Breast epithelium (tissue), 4 donors: ENCODE results near the gene PIK3IP1. TPM values are rescaled to one million over a fixed set of nuclear protein-coding genes. Genes with fewer than 3 reads are reported as not detected.

Experiments
- DNase-seq, 2 donors: peaks; one replicate each; pipeline ENCODE4 v3.0.0-alpha.2; 2019; ENCODE audit warnings: low spot score in 2 of 2
- H3K27ac ChIP-seq, 2 donors: fragments of 200-600 bp; sonication (generic) in 1 of 2; one replicate each; pipeline ENCODE4 v1.5.1; 2016 to 2019; ENCODE audit warnings: mild to moderate bottlenecking in 1 of 2
- H3K27me3 ChIP-seq, 2 donors: fragments of 200-600 bp; sonication (generic) in 1 of 2; one replicate each; pipeline versions ENCODE4 v1.5.1 to v1.6.0; 2017 to 2019; ENCODE audit warnings: control low read depth in 1 of 2, mild to moderate bottlenecking in 1 of 2
- H3K36me3 ChIP-seq: fragments of 200-600 bp; one replicate; pipeline ENCODE4 v1.5.1; 2019
- H3K4me1 ChIP-seq, 2 donors: fragments of 200-600 bp; sonication (generic); one replicate each; pipeline ENCODE4 v1.5.1; 2016 to 2019; ENCODE audit warnings: control low read depth in 1 of 2
- H3K4me3 ChIP-seq, 3 donors: fragments of 200-600 bp; sonication (generic); 1 replicate in 2 of 3; 2 replicates in 1 of 3; pipeline ENCODE4 v1.5.1; 2016 to 2019; ENCODE audit warnings: mild to moderate bottlenecking in 3 of 3, moderate library complexity in 2 of 3
- H3K9me3 ChIP-seq, 2 donors: fragments of 200-600 bp; sonication (generic) in 1 of 2; one replicate each; pipeline ENCODE4 v1.5.1; 2016 to 2019; ENCODE audit warnings: control low read depth in 1 of 2
- CTCF ChIP-seq, 3 donors: fragments of 450-650 bp; IDR thresholded peaks; one replicate each; pipeline ENCODE4 v1.5.1; 2016 to 2017; ENCODE audit warnings: antibody characterized with exemption in 3 of 3, mild to moderate bottlenecking in 3 of 3, moderate library complexity in 3 of 3
- POLR2A ChIP-seq: fragments of 450-650 bp; IDR thresholded peaks from one replicate; pipeline ENCODE4 v1.6.1; 2016; ENCODE audit warnings: antibody characterized with exemption, mild to moderate bottlenecking, moderate library complexity
- POLR2AphosphoS5 ChIP-seq, 3 donors: sonication (generic); formaldehyde crosslinking; IDR thresholded peaks; one replicate each; pipeline ENCODE4 v1.6.1; 2017; ENCODE audit warnings: antibody characterized with exemption in 3 of 3
- intact Hi-C: fragments of 100-400 bp; cut with DNase I; formaldehyde crosslinking; loops from one replicate; pipeline ENCODE4 v1.15.1; 2023; ENCODE audit warnings: low total_unique reads
- total RNA-seq, 3 donors: library from RNA; depleted of rRNA; stranded (reverse); fragments of >200 nt; gene quantifications; one replicate each; pipeline ENCODE4 v1.1.0, GENCODE V29; 2016

Gene PIK3IP1
- total RNA-seq, 3 donors from 2014 or later = 43.3 to 109 (median 72.5) TPM

DNA sequence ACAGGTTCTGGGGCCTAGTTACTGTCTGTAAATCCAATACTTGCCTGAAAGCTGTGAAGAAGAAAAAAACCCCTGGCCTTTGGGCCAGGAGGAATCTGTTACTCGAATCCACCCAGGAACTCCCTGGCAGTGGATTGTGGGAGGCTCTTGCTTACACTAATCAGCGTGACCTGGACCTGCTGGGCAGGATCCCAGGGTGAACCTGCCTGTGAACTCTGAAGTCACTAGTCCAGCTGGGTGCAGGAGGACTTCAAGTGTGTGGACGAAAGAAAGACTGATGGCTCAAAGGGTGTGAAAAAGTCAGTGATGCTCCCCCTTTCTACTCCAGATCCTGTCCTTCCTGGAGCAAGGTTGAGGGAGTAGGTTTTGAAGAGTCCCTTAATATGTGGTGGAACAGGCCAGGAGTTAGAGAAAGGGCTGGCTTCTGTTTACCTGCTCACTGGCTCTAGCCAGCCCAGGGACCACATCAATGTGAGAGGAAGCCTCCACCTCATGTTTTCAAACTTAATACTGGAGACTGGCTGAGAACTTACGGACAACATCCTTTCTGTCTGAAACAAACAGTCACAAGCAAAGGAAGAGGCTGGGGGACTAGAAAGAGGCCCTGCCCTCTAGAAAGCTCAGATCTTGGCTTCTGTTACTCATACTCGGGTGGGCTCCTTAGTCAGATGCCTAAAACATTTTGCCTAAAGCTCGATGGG is 13.5 kb downstream of the PIK3IP1 start:
- DNase-seq = peak in 1 of 2 donors; percentile 19
- H3K4me3 ChIP-seq = no peak overlapping the region
- H3K27ac ChIP-seq = peak overlapping the region; percentile 46 to 50
- peaks cover 8% of the 10 kb centered on the region for H3K36me3 ChIP-seq
- TF ChIP-seq CTCF (IDR thresholded peaks at IDR 0.05) = no peak
- H3K4me1 ChIP-seq = peaks cover 0 to 4% of the 10 kb centered on the region in 2 donors
- no peaks in the 10 kb centered on the region for H3K9me3 ChIP-seq
- intact Hi-C loops = loop anchor here (10.0 kb wide), 1 partner anchor 64 kb away; the partner anchor contains the start of gene LIMK2
- no peaks in the 10 kb centered on the region for H3K27me3 ChIP-seq

GRCh38 chr22:31278151-31278621 is 14.1 kb downstream of the PIK3IP1 start:
- H3K27me3 ChIP-seq = no peaks in the 10 kb centered on the region
- H3K4me3 ChIP-seq = no peak overlapping the region
- H3K4me1 ChIP-seq = peaks cover 0 to 5% of the 10 kb centered on the region in 2 donors
- peak overlapping the region; percentile 46 to 50 for H3K27ac ChIP-seq
- H3K9me3 ChIP-seq = no peaks in the 10 kb centered on the region
- H3K36me3 ChIP-seq = peaks cover 8% of the 10 kb centered on the region
- intact Hi-C loops = loop anchor here (10.0 kb wide), 1 partner anchor 63 kb away; the partner anchor contains the start of gene LIMK2
- DNase-seq = no peak
- no peak for TF ChIP-seq POLR2AphosphoS5 (IDR thresholded peaks at IDR 0.05)

DNA sequence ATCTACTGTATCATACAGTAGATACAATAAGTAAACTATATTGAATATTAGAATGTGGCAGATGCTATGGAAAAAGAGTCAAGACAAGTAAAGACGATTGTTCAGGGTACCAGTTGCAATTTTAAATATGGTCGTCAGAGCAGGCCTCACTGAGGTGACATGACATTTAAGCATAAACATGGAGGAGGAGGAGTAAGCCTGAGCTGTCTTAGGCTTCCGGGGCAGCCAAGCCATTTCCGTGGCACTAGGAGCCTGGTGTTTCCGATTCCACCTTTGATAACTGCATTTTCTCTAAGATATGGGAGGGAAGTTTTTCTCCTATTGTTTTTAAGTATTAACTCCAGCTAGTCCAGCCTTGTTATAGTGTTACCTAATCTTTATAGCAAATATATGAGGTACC is 14.5 kb downstream of the PIK3IP1 start:
- peaks cover 8% of the 10 kb centered on the region for H3K36me3 ChIP-seq
- H3K4me1 ChIP-seq = peaks cover 0 to 5% of the 10 kb centered on the region in 2 donors
- TF ChIP-seq POLR2AphosphoS5 (IDR thresholded peaks at IDR 0.05) = no peak
- no peak for TF ChIP-seq CTCF (IDR thresholded peaks at IDR 0.05)
- no peak for DNase-seq
- no peak overlapping the region for H3K4me3 ChIP-seq
- peak overlapping the region; percentile 46 to 50 for H3K27ac ChIP-seq
- H3K27me3 ChIP-seq = no peaks in the 10 kb centered on the region
- H3K9me3 ChIP-seq = no peaks in the 10 kb centered on the region
- intact Hi-C loops = loop anchor here (10.0 kb wide), 1 partner anchor 63 kb away; the partner anchor contains the start of gene LIMK2

- no peak overlapping the region for H3K4me3 ChIP-seq
- TF ChIP-seq POLR2AphosphoS5 (IDR thresholded peaks at IDR 0.05) (no peak), CTCF (IDR thresholded peaks at IDR 0.05) (no peak), POLR2A (no peak)
- H3K27ac ChIP-seq = no peak overlapping the region
- no peaks in the 10 kb centered on the region for H3K27me3 ChIP-seq
- peaks cover 3% of the 10 kb centered on the region for H3K36me3 ChIP-seq
- H3K4me1 ChIP-seq = peaks cover 0 to 5% of the 10 kb centered on the region in 2 donors
- no peak for DNase-seq
- no peaks in the 10 kb centered on the region for H3K9me3 ChIP-seq
- intact Hi-C loops = loop anchor here (10.0 kb wide), 1 partner anchor 62 kb away; the partner anchor contains the start of gene LIMK2
Observed at GRCh38 chr22:31276426-31277167, 15.7 kb downstream of the PIK3IP1 start.

- H3K27ac ChIP-seq = peak overlapping the region; percentile 61 to 75
- no peaks in the 10 kb centered on the region for H3K9me3 ChIP-seq
- TF ChIP-seq POLR2AphosphoS5 (IDR thresholded peaks at IDR 0.05) = no peak
- TF ChIP-seq CTCF (IDR thresholded peaks at IDR 0.05) = no peak
- no peaks in the 10 kb centered on the region for H3K27me3 ChIP-seq
- intact Hi-C loops = loop anchor here (10.0 kb wide), 1 partner anchor 61 kb away; the partner anchor contains the start of gene LIMK2
- H3K36me3 ChIP-seq = no peaks in the 10 kb centered on the region
- peaks cover 0 to 5% of the 10 kb centered on the region in 2 donors for H3K4me1 ChIP-seq
- DNase-seq = no peak
- H3K4me3 ChIP-seq = no peak overlapping the region
Observed at GRCh38 chr22:31275576-31275975, 16.7 kb downstream of the PIK3IP1 start.
